NCI-H2029 treated with DMSO at 0.1 percent for 48 hours (cell line): ENCODE data around the gene EGF.
"Not testable (repeated sequence)": the region's sequence is repeated elsewhere in the genome, so short reads cannot be mapped to it uniquely, and the experiment has no call there.

Experiments
- DNase-seq: peaks from one replicate; lab custom pipeline; 2025; lab: John Stamatoyannopoulos, UW

The EGF gene

GRCh38 chr4:109912706-109913595 is at the start of gene EGF:
EGF (plus strand) TSS chr4:109912883; CDS start chr4:109913336, 453 bp downstream.
- DNase-seq = no peak

- DNase-seq = no peak
Observed at GRCh38 chr4:109864134-109864533, 48.5 kb upstream of the EGF start.

- DNase-seq = no peak
Observed at GRCh38 chr4:109870061-109870460, 42.6 kb upstream of the EGF start.

- DNase-seq = no peak
Observed at GRCh38 chr4:109872065-109872464, 40.6 kb upstream of the EGF start.

- DNase-seq = no peak
Observed at GRCh38 chr4:109872950-109873656, 39.6 kb upstream of the EGF start.

GRCh38 chr4:109873791-109874514 is 38.7 kb upstream of the EGF start:
- no peak for DNase-seq

GRCh38 chr4:109875106-109875505 is 37.6 kb upstream of the EGF start:
- DNase-seq = no peak

GRCh38 chr4:109875553-109875952 is 37.1 kb upstream of the EGF start:
- not testable (repeated sequence) for DNase-seq

GRCh38 chr4:109876634-109877265 is 35.9 kb upstream of the EGF start:
- DNase-seq = no peak

GRCh38 chr4:109877400-109877799 is 35.3 kb upstream of the EGF start:
- no peak for DNase-seq

GRCh38 chr4:109878355-109878754 is 34.3 kb upstream of the EGF start:
- DNase-seq = no peak

- DNase-seq = no peak
Observed at GRCh38 chr4:109879081-109879480, 33.6 kb upstream of the EGF start.

GRCh38 chr4:109879636-109880314 is 32.9 kb upstream of the EGF start:
- DNase-seq = no peak

- DNase-seq = no peak
Observed at GRCh38 chr4:109886303-109886702, 26.4 kb upstream of the EGF start.

- DNase-seq = no peak
Observed at GRCh38 chr4:109887071-109887470, 25.6 kb upstream of the EGF start.

- no peak for DNase-seq
Observed at GRCh38 chr4:109890076-109890475, 22.6 kb upstream of the EGF start.

- DNase-seq = no peak
Observed at GRCh38 chr4:109902559-109903251, 10.0 kb upstream of the EGF start.

- DNase-seq = no peak
Observed at GRCh38 chr4:109908731-109909130, 4.0 kb upstream of the EGF start.

GRCh38 chr4:109910256-109910655 is 2.4 kb upstream of the EGF start:
- DNase-seq = no peak

GRCh38 chr4:109913596-109914241 is 1.0 kb downstream of the EGF start:
- no peak for DNase-seq
